HG02981 (cell line): ENCODE measurements around the gene ARHGAP4.

ENCODE experiments used
- ATAC-seq: cut with Tn5 transposase; IDR thresholded peaks from one replicate; pipeline ENCODE4 v1.9.1; 2021; ENCODE audit warnings: mild to moderate bottlenecking, moderate library complexity; ENCODE audit not compliant: unreplicated experiment

ARHGAP4 gene

DNA sequence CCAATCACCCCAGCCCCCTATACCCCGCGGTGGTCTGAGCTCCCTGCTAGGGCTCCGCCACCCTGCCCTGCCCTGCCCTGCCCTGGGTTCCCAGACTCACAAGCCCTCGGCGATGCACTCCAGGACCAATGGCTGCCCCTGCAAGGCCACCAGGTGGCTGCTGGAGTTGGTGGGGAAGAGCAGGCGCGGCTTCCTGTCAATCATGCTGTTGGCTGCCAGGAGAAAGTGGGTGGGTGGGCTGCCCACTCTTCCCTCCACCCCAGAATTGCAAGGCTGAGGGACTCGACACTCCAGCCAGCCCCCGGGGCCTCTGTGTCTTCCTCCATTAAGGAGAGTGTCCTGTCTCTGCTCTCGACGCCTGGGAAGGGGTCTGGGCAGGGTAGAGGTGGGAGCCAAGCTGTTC lies 55.8 kb downstream of the ARHGAP4 start:
- ATAC-seq, result no peak

DNA sequence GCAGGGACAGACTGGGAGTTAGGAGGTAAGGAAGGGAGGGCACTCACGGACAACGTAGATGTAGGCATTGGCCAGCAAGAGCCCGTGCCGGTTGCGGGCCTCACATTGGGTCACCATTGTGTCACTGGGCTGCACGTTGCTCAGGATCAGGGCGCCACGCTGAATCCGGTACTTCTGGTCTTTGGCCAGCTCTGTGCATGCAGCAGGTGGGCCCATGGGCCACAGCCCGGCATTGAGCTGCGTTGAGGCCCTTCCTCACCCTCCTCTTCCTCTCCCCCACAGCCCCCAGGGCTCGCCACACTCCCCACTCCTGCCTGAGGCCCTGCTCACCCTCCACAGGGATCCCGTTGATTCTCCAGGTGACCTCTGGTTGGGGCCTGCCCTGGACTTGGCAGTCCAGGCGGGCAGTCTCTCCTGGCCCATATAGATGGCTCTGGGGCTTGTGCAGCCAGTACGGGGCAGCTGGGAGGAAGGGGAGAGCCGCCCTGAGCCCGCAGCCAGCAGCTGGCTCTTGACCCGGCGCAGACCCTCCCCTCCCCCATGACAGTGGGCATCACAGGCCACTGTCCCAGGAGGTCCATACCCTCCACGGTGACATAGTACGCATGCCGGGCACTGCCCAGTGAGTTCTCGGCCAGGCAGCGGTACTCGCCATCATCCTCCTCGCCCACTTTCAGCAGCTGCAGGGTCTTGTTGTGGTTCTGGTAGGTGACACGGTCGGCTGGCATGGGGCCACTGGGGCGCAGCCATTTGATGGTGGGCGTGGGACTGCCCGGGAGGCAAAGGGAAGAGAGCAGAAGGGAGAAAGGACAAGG lies 56.4 kb downstream of the ARHGAP4 start:
- ATAC-seq, result no peak

DNA sequence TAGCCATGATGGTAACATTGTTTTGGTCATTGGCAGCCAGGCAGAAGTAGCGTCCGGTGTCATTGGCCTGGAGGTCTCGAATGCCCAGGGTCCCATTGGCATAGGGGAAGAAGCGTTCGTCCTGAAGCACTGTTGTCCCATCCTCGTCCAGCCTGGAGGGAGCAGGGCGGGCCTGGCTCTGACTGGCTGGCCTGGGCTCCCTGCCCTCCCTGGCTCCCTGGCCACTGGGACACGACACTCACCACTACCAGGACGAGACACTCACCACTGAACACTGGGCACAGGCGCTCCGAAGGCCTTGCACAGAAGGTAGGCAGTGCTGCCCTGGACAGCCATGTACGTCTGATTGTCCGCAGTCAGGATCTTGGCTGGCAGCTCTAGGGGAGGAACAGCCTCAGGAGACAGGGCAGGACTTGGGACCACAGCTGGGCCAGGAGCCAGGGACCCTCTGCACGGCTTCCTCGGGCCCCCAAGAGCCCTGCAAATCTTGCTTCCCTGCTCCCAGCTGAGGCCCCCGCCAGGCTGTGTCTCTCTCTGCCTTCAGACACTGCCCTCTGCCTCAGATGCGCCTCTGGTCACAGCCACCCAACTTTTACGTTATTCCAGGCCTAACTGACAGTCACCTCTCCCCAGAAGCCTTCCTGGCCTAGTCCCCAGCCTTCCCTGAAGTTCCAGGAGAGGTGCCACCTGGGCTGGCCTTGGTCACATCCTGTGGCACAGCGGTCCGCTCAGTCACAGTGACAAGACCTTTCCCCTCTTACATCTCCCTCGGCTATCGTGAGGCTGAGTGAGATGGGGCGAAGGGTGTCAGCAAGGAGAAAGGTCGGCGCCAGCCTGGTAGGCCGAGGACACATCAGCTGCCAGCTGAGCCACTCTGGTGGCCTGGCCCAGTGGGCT lies 57.2 kb downstream of the ARHGAP4 start:
- no peak for ATAC-seq

DNA sequence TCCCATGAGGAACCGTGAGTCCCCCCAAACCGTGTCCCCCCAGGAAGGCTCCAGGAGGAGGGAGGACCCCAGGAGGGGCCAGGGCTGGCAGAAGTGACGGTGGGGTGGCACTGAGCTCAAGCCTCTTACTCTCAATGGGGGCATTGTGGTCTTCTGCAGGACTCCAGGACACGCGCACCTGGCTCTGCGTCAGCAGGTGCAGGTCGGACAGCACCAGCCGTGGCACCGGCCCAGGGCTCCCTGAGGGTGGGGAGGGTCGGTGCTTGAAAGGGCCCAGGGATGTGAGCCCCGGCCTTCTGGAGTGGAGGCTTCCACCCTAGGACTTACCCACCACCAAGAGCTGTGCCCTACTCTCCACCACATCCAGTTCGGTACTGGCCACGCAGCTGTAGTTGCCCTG lies 58.4 kb downstream of the ARHGAP4 start:
- no peak for ATAC-seq

DNA sequence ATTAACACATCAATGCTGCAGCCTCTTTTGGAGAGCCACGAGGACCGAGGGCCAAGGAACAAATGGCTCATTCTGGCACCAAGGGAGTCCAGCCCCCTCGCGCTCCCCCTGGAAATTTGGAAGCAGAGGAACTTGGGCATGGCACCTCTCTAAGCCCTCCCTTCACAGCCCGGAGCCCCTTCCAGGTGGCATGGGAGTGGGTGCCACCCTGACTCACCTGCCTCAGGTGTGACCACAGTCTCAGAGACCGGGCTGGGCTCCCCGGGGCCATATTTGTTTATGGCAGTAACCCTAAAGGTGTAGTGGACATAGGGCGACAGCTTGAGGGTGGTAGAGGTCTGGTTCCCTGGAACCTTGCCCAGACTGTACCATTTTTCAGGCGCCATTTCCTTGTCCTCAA lies 58.9 kb downstream of the ARHGAP4 start:
- ATAC-seq, result no peak

DNA sequence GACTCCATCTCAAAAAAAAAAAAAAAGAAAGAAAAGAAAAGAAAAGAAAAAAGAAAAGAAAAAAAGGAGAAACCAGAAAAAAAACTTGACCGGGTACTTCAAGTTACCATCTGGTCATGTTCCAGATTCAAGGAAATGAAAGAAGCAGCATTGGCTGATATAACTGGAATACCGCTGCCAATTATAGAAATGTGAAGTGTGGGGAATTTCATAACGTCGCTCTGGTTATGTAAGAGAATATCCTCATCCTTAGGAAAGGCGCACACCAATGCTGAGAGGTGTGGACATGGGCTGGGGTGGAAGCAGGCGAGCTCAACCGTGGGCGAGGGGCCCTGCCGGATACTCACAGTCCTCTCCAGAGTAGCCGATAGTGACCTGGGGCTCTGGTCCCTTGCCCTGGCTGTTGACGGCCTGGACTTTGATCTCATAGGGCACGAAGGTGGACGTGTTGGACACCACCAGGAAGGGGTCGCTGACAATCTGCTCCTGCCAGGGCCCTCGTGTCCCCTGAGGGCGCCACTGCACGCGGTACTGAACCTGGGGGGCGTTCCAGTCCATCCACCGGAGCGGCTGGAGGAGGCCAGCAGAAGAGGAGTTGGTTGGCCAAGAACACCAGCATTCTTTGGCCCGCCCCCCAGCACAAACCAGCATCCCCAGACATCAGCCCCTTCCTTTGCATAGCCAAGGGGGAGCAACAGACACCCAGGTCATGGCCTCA lies 59.6 kb downstream of the ARHGAP4 start:
- no peak for ATAC-seq

DNA sequence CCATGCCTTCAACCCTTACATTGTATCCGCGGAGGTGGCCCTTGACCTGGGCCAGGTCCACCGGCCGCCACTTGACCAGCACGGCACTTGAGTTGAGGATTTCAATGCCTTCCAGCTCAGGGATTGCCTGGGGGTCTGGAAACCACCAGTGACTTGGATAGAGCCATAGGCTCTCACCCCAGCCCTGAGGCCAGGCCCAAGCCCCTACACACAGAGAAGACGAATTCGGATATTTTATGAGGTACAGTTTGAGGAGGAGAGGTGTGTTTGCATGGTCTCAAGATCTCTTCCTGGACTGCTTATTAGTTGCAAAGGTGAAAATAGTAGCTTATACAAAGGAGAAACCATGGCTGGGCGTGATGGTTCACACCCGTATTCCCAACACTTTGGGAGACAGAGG lies 60.4 kb downstream of the ARHGAP4 start:
- no peak for ATAC-seq

DNA sequence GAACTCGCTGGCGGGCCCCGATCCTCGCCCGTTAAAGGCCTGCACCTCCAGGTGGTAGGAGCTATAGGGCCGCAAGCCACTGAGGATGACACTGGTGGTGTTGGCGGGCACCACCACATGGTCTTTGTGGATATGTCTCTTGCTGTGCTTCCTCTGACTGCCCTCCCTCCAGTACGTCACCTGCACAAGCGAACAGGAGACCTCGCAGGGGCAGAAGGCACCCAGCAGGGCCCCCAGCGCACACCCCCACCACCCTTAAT lies 60.8 kb downstream of the ARHGAP4 start:
- ATAC-seq, result no peak

DNA sequence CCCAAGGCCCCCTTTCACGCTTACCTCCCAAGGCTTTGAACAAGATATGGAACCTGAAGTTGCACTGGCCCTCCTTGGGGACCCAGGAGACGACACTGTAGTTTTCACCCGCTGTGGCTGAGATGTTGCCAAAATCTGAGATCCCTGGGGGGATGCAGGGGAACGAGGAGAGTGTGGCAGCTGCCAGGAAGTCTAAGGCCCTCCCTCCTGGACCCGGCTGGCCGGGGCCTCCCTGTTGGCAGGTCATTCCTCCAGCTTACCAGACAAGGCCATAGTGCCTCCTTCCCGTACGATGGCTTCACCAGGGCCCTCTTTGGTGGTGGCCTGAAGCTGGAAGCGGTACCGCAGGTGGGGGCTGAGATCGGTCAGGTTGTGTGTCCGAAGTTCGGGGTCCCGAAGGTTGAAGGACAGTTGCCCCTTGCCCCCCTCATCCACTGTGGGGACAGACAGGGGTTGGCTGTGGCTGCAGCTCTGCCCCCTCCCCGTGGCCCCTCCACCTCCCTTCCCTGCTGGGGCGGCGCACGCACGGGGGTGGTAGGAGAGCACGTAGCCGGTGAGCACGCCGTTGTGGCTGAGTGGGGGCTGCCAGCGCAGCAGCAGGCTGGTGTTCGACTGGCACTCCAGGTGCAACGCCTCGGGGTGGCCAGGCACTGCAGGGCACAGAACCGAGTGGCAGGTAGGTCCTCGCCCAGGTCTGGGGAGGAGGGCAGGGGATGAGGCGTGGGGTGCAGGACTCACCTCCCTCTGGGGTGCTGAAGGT lies 61.3 kb downstream of the ARHGAP4 start:
- ATAC-seq, result no peak

DNA sequence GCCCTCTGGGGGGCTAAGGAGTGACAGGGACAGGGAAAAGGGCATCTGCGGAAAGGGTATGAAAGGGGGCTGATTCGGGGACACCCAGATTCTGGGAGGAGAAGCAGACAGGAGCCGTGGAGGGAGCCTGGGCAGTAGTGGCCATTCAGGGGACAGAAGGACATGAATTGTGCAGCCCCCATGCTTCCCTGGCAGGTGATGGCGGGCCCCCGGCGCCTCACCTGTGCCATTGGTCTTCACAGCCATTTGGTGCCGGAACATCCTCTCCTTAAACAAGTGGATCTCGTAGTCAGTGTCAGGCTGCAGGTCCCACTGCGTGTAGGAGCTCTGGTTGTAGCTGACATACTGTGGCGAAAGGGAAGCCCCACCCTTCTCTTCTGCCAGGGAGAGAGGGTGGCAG lies 62.0 kb downstream of the ARHGAP4 start:
- ATAC-seq, result no peak

DNA sequence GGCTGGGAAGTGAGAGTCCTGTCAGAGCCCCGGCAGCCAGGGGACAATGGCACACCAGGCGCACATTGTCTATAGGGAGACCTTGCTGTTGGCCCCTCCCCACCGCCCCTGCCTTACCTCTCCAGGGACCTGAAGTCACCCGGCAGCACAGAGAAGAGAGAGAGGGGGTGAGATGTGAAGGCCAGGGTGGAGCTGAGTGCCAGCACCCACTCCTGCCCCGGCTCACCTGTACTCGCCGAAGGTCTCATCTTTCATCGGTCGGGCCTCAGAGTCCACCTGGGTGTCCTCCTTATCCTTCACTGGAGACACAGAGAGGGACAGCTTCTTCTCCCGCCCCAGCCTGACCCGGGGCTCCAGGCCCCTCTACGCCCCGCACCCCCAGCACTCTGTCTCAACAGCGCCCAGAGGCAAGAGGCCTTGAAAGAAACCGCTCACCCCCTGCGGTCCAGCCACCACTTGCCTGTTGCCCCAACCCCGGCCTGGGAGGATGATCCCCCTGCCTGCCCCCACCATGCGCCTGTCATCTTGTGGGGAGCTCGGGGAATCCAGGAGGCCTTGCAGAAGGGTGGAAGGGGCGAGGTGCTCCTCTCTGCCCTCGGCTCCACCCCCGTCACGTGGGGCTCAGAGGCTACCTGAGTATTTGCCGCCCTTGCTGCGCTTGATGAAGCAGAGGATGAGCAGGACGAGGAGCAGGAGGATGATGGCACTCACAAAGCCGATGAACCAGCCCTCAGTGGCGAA lies 62.6 kb downstream of the ARHGAP4 start:
- ATAC-seq, result no peak

DNA sequence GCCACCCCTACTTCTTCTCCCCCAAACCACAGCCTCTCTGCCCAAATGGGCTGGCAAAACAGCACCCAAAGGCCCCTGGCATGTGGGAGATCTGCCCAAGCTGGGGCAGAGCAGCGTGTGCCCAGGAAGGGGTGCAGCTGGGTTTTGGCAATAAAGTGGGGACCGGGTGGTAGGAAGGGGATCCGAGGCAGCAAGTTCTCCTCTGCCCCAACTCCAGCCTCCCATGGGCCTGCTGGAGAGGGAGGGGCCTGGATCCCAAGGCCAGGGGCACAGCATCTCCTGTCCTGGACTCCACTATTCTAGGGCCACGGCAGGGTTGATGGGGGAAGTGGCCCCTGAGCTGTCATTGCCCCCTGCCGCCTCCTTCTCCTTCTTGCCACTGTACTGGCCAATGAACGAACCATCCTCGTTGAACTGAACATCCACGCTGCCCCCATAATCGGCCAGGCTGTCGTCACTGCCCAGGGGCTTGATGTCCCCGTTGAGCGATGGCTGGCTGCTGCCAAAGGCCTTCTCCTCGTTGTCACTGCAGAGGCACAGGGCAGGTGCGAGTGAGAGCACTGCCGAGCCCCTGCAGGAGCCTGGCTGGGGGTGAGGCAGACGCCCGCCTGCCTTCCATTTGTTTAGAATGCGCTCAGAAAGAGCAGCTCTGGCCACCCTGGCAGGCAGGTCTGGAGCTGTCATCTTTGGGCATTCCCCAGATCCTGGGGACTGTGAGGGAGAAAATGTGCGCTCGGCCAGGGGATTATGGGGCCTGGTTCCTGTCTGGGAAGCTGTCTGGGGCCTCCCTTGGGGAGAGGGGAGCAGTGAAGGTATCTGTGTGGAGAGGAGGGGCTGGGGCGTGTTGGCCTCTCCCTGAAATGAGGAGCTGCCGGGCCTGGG lies 63.5 kb downstream of the ARHGAP4 start:
- no peak for ATAC-seq

DNA sequence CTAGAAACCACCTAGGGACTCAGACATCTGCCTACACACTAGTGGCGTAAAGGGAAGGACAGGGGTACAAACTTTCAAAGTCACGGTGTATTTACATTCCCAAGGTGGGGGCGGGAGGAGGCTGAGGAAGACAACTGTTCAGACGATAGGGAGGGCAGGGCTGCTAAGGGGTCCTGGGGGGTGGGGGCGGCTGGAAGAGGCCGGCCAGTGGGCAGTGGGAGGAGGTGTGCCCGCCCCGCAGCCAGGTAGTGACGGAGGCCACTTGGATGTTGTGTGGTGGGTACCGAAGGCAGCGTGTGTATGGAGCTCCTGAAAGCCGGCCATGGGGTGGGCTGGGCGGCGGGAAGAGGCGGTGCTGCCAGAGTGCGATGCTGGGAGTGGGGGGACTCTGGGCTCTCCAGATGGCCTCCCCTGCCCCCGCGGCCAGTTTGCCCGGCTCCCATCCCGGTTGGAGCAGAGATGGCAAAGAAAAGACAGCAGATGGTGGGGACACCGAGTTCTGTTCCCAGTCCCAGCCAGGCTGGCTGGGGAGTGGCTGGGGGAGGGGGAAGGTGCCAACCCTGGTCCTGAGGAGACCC lies 64.2 kb downstream of the ARHGAP4 start:
- ATAC-seq, result no peak

DNA sequence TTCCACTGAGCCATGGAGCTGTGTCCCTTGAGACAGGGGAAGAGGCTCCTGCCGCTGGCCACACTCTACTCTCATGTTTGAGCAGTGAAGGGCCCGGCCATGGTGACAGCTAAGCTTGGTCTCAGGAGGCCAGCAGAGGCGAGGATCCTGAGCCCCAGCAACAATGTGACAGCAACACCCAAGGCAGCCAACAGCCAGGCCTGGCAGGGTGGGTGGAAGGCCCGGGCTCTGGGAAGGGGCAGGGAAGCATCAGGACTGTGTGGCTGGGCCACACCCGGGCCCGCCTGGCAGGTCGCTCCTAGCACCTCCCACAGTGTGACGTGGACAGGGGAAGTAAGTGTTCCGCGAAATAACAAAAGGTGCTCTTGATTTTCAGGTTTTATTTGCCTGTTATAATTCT lies 64.9 kb downstream of the ARHGAP4 start:
- ATAC-seq, result no peak
